ENCODE measurements around the gene ZNF138. TPM values are rescaled to one million over a fixed set of nuclear protein-coding genes. Genes with fewer than 3 reads are reported as not detected.

The ZNF138 gene
- total and polyA plus RNA-seq, 2 of the 8 experiments (the other 6 are each of a cell fraction or from before 2014, with no cell fraction given): 7.5 to 22.6 TPM

- no peak for TF ChIP-seq YY1 (IDR thresholded peaks at IDR 0.05; ENCODE audit: low read depth, low read length)
- no peak for TF ChIP-seq CBX5 (IDR thresholded peaks at IDR 0.05; ENCODE audit: low read depth, low read length)
- no peak for TF ChIP-seq JUND (IDR thresholded peaks at IDR 0.05; ENCODE audit: low read length)
- no peak for TF ChIP-seq CHD1 (IDR thresholded peaks at IDR 0.05; ENCODE audit: low read depth, low read length)
- no peak for TF ChIP-seq JUN (IDR thresholded peaks at IDR 0.05; ENCODE audit: low read depth, low read length)
- TF ChIP-seq CEBPB (IDR thresholded peaks at IDR 0.05; ENCODE audit: low read depth, low read length): no peak
- no peak for TF ChIP-seq SRF (IDR thresholded peaks at IDR 0.05; ENCODE audit: low read depth, low read length)
Observed at GRCh38 chr7:64875658-64876406, 81.6 kb downstream of the ZNF138 start (continued).
